SK-N-SH (cell line): ENCODE data around the gene SPEM3. TPM values are rescaled to one million over a fixed set of nuclear protein-coding genes. Genes with fewer than 3 reads are reported as not detected.

Experiments used
- CTCF ChIA-PET: fragments of 300-600, 350-600 bp; formaldehyde crosslinking; extraction: SDS; loops from one replicate; lab custom pipeline; 2021; lab: Yijun Ruan, JAX
- POLR2A ChIA-PET: fragments of 350-600 bp; sonication (Branson Sonifier 250); formaldehyde crosslinking; extraction: SDS; loops from one replicate; lab custom pipeline; 2020; ENCODE audit warnings: antibody characterized with exemption, inconsistent platforms; lab: Yijun Ruan, JAX
- DNase-seq: peaks from one replicate; pipeline ENCODE4 v3.0.0; 2012
- H2AFZ ChIP-seq: fragments of 200-600 bp; sonication (generic); 2 replicates; pipeline ENCODE4 v1.8.1; 2016; ENCODE audit warnings: antibody characterized with exemption, mild to moderate bottlenecking, low read depth
- H3F3A ChIP-seq: fragments of 200-600 bp; sonication (generic); replicated peaks from 2 replicates; pipeline ENCODE3; 2016; ENCODE audit warnings: antibody characterized with exemption, mild to moderate bottlenecking; ENCODE audit not compliant: insufficient read depth
- H3K27ac ChIP-seq, 2 experiments: fragments of 200-500 bp in 1 of 2; fragments of 200-600 bp in 1 of 2; sonication (Bioruptor generic) in 1 of 2; sonication (generic), shearing (Covaris generic) in 1 of 2; 2 replicates each; pipeline versions ENCODE4 v1.5.1 to v1.6.1; 2014 to 2016; ENCODE audit warnings: low read depth in 2 of 2, inconsistent platforms in 1 of 2, low read length in 1 of 2, mild to moderate bottlenecking in 1 of 2, mixed read lengths in 1 of 2
- H3K27me3 ChIP-seq: fragments of 200-600 bp; sonication (generic), shearing (Covaris generic); 2 replicates; pipeline ENCODE4 v1.6.1; 2016; ENCODE audit warnings: mixed run types; ENCODE audit not compliant: insufficient read depth
- H3K36me3 ChIP-seq, 2 experiments: fragments of 200-500 bp in 1 of 2; fragments of 200-600 bp in 1 of 2; sonication (Bioruptor generic) in 1 of 2; sonication (generic) in 1 of 2; replicated peaks in 1 of 2; 2 replicates each; pipeline versions ENCODE3 to v1.5.1; 2014 to 2016; ENCODE audit warnings: low read length in 1 of 2, mild to moderate bottlenecking in 1 of 2; ENCODE audit not compliant: insufficient read depth in 2 of 2, control insufficient read depth in 1 of 2
- H3K4me1 ChIP-seq, 2 experiments: fragments of 200-500 bp in 1 of 2; fragments of 200-600 bp in 1 of 2; sonication (Bioruptor generic) in 1 of 2; sonication (generic), shearing (Covaris generic) in 1 of 2; 2 replicates each; pipeline versions ENCODE4 v1.5.1 to v1.6.1; 2014 to 2016; ENCODE audit warnings: low read depth in 1 of 2, low read length in 1 of 2, mixed run types in 1 of 2; ENCODE audit not compliant: insufficient read depth in 2 of 2, control insufficient read depth in 1 of 2
- H3K4me2 ChIP-seq: fragments of 200-600 bp; sonication (generic), shearing (Covaris generic); 2 replicates; pipeline ENCODE4 v1.6.1; 2017; ENCODE audit warnings: mixed run types
- H3K4me3 ChIP-seq, 2 experiments: fragments of 200-500 bp in 1 of 2; fragments of 200-600 bp in 1 of 2; sonication (Bioruptor generic) in 1 of 2; sonication (generic), shearing (Covaris generic) in 1 of 2; 2 replicates each; pipeline versions ENCODE4 v1.5.1 to v1.8.1; 2014 to 2016; ENCODE audit warnings: low read depth in 2 of 2, inconsistent platforms in 1 of 2, low read length in 1 of 2, mild to moderate bottlenecking in 1 of 2, mixed read lengths in 1 of 2, moderate library complexity in 1 of 2
- H3K79me2 ChIP-seq: fragments of 200-600 bp; sonication (generic); 2 replicates; pipeline ENCODE4 v1.8.1; 2017; ENCODE audit warnings: mild to moderate bottlenecking; ENCODE audit not compliant: insufficient read depth
- H3K9ac ChIP-seq: fragments of 200-600 bp; sonication (generic); 2 replicates; pipeline ENCODE4 v1.6.1; 2017; ENCODE audit warnings: mixed run types
- H3K9me2 ChIP-seq: fragments of 200-600 bp; sonication (generic); 2 replicates; pipeline ENCODE4 v1.6.1; 2017; ENCODE audit warnings: mixed run types
- H3K9me3 ChIP-seq: fragments of 200-600 bp; sonication (generic); 2 replicates; pipeline ENCODE4 v1.6.1; 2017; ENCODE audit warnings: mixed run types, mild to moderate bottlenecking, moderate library complexity
- H4K20me1 ChIP-seq: fragments of 200-600 bp; sonication (generic); 2 replicates; pipeline ENCODE4 v1.6.1; 2017; ENCODE audit warnings: mild to moderate bottlenecking, mixed run types; ENCODE audit not compliant: insufficient read depth
- FOXJ3 ChIP-seq: sonication (generic); formaldehyde crosslinking; IDR thresholded peaks from 2 replicates; pipeline ENCODE4 v1.5.1; 2020; ENCODE audit warnings: mild to moderate bottlenecking, missing genetic modification reagents
- MXI1 ChIP-seq: IDR thresholded peaks from 2 replicates; pipeline ENCODE4 v1.6.1; 2012; ENCODE audit warnings: mild to moderate bottlenecking, low read depth, low read length, improper control_type of control experiment
- POLR2AphosphoS5 ChIP-seq: IDR thresholded peaks from 2 replicates; pipeline ENCODE4 v1.6.1; 2012; ENCODE audit warnings: low read depth, low read length
- RAD21 ChIP-seq: IDR thresholded peaks from 2 replicates; pipeline ENCODE4 v1.6.1; 2012; ENCODE audit warnings: mild to moderate bottlenecking, low read length
- RCOR1 ChIP-seq: fragments of 150-350 bp; IDR thresholded peaks from 2 replicates; pipeline ENCODE4 v1.6.1; 2017; ENCODE audit warnings: antibody characterized with exemption, low read length
- TAF1 ChIP-seq: IDR thresholded peaks from 2 replicates; pipeline ENCODE4 v1.6.1; 2012; ENCODE audit warnings: low read depth, mild to moderate bottlenecking, low read length, moderate library complexity, borderline replicate concordance
- TEAD4 ChIP-seq: IDR thresholded peaks from 2 replicates; pipeline ENCODE4 v1.4.0; 2012; ENCODE audit warnings: mild to moderate bottlenecking, borderline replicate concordance; ENCODE audit not compliant: insufficient read depth
- WGBS: methylation state at CpG from one replicate; pipeline ENCODE4 v1.1.6; 2017; ENCODE audit warnings: low lambda C conversion rate; 5-methylcytosine and 5-hydroxymethylcytosine counted together
- polyA plus RNA-seq, 3 experiments: library from polyadenylated mRNA; depleted of rRNA; stranded (reverse); fragments of >200 nt; gene quantifications; 2 replicates each; pipeline ENCODE4 v1.2.3, GENCODE V29; 2012
- TF ChIP-seq, protein P1 (sequence below): fragments of 150-350 bp; IDR thresholded peaks from 2 replicates; pipeline ENCODE4 v1.6.1; 2017; ENCODE audit warnings: antibody characterized with exemption, low read length, low read depth, borderline replicate concordance
- TF ChIP-seq, protein P2 (sequence below): IDR thresholded peaks from 2 replicates; pipeline ENCODE4 v1.4.0; 2012; ENCODE audit warnings: low read depth
- TF ChIP-seq, protein P3 (sequence below): fragments of 150-350 bp; IDR thresholded peaks from 2 replicates; pipeline ENCODE4 v1.6.1; 2016; ENCODE audit warnings: mild to moderate bottlenecking, low read depth, low read length
- TF ChIP-seq, protein P4 (sequence below): IDR thresholded peaks from 2 replicates; pipeline ENCODE4 v1.4.0; 2012; ENCODE audit warnings: low read depth, borderline replicate concordance
- TF ChIP-seq, protein P5 (sequence below): IDR thresholded peaks from 2 replicates; pipeline ENCODE4; 2012

The SPEM3 gene
- polyA plus RNA-seq, 1 of the 3 experiments (the other 2 are of a cell fraction) = not detected

GRCh38 chr17:7465597-7466275, 37.1 kb downstream of the SPEM3 start:
- TF ChIP-seq FOXJ3 (CRISPR knock-in tag) (no peak), TEAD4 (no peak), RCOR1 (no peak), RAD21 (no peak), TAF1 (no peak), POLR2AphosphoS5 (no peak), MXI1 (no peak)
- TF ChIP-seq, protein P1, sequence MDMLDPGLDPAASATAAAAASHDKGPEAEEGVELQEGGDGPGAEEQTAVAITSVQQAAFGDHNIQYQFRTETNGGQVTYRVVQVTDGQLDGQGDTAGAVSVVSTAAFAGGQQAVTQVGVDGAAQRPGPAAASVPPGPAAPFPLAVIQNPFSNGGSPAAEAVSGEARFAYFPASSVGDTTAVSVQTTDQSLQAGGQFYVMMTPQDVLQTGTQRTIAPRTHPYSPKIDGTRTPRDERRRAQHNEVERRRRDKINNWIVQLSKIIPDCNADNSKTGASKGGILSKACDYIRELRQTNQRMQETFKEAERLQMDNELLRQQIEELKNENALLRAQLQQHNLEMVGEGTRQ = no peak
- TF ChIP-seq, protein P2, sequence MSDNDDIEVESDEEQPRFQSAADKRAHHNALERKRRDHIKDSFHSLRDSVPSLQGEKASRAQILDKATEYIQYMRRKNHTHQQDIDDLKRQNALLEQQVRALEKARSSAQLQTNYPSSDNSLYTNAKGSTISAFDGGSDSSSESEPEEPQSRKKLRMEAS = no peak
- TF ChIP-seq, protein P3, sequence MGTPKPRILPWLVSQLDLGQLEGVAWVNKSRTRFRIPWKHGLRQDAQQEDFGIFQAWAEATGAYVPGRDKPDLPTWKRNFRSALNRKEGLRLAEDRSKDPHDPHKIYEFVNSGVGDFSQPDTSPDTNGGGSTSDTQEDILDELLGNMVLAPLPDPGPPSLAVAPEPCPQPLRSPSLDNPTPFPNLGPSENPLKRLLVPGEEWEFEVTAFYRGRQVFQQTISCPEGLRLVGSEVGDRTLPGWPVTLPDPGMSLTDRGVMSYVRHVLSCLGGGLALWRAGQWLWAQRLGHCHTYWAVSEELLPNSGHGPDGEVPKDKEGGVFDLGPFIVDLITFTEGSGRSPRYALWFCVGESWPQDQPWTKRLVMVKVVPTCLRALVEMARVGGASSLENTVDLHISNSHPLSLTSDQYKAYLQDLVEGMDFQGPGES = no peak
- TF ChIP-seq, protein P4, sequence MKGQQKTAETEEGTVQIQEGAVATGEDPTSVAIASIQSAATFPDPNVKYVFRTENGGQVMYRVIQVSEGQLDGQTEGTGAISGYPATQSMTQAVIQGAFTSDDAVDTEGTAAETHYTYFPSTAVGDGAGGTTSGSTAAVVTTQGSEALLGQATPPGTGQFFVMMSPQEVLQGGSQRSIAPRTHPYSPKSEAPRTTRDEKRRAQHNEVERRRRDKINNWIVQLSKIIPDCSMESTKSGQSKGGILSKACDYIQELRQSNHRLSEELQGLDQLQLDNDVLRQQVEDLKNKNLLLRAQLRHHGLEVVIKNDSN = no peak
- TF ChIP-seq, protein P5, sequence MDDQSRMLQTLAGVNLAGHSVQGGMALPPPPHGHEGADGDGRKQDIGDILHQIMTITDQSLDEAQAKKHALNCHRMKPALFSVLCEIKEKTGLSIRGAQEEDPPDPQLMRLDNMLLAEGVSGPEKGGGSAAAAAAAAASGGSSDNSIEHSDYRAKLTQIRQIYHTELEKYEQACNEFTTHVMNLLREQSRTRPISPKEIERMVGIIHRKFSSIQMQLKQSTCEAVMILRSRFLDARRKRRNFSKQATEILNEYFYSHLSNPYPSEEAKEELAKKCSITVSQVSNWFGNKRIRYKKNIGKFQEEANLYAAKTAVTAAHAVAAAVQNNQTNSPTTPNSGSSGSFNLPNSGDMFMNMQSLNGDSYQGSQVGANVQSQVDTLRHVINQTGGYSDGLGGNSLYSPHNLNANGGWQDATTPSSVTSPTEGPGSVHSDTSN = no peak
- H3K4me3 ChIP-seq = no peak overlapping the region
- no peaks in the 10 kb centered on the region for H3K9me3 ChIP-seq
- H3K36me3 ChIP-seq = peaks cover 4 to 26% of the 10 kb centered on the region in 2 experiments
- H3K27ac ChIP-seq = no peak overlapping the region
- no peaks in the 10 kb centered on the region for H3K27me3 ChIP-seq
- WGBS = 95% methylated on average over 31 of the region's 33 CpGs
- no peaks in the 10 kb centered on the region for H3K9me2 ChIP-seq
- DNase-seq = no peak
- H2AFZ ChIP-seq = no peak overlapping the region
- ChIA-PET POLR2A (no interaction called here), CTCF (interaction anchor here (1.5 kb wide), 1 partner anchor 95 kb away, joined by 3 read pairs; no protein-coding TSS in a partner anchor)
- H4K20me1 ChIP-seq = 0 out of 2 replicates have a peak, but pooled peaks cover 7% of the 10 kb centered on the region
- peaks cover 7% of the 10 kb centered on the region for H3F3A ChIP-seq
- peaks cover 4 to 12% of the 10 kb centered on the region in 2 experiments; a peak in 1 of 4 replicates for H3K4me1 ChIP-seq
- no peak overlapping the region for H3K9ac ChIP-seq
- no peak overlapping the region for H3K4me2 ChIP-seq
- peaks cover 46% of the 10 kb centered on the region for H3K79me2 ChIP-seq
